ENCODE results near the gene NFS1. TPM values are rescaled to one million over a fixed set of nuclear protein-coding genes. Genes with fewer than 3 reads are reported as not detected.

Gene NFS1
- total RNA-seq, 4 donors from 2014 or later: 39.6 to 48.4 (median 44.0) TPM

- H3K4me3 ChIP-seq (ENCODE audit: low read depth, poor library complexity, severe bottlenecking): no peak overlapping the region
- no peak for DNase-seq (ENCODE audit: low spot score in 2 of 2)
- intact Hi-C loops (cut with DNase I; ENCODE audit: low total_unique reads): no loop called here
- TF ChIP-seq CTCF (IDR thresholded peaks at IDR 0.05): no peak
- no peak for TF ChIP-seq POLR2A (IDR thresholded peaks at IDR 0.05)
These were observed 35.2 kb upstream of the NFS1 start for GRCh38 chr20:35734374-35734773.

- WGBS, 2 donors: 50 to 59% methylated on average over 1 of the region's 1 CpG
- intact Hi-C loops (cut with DNase I; ENCODE audit: low total_unique reads): no loop called here
- no peak overlapping the region for H3K4me3 ChIP-seq (ENCODE audit: low read depth, poor library complexity, severe bottlenecking)
- TF ChIP-seq CTCF (IDR thresholded peaks at IDR 0.05) (no peak), POLR2A (IDR thresholded peaks at IDR 0.05) (no peak)
- no peak for DNase-seq (ENCODE audit: low spot score in 2 of 2)
These were observed 33.5 kb upstream of the NFS1 start for GRCh38 chr20:35732644-35732982.

GRCh38 chr20:35731862-35732643 lies 32.9 kb upstream of the NFS1 start:
- H3K4me3 ChIP-seq (ENCODE audit: low read depth, poor library complexity, severe bottlenecking): no peak overlapping the region
- 92% methylated on average over 24 of the region's 24 CpGs for WGBS, 2 donors
- TF ChIP-seq POLR2A (IDR thresholded peaks at IDR 0.05) (no peak), CTCF (IDR thresholded peaks at IDR 0.05) (no peak)
- intact Hi-C loops (cut with DNase I; ENCODE audit: low total_unique reads): no loop called here
- no peak for DNase-seq (ENCODE audit: low spot score in 2 of 2)

- 65 to 68% methylated on average over 2 of the region's 2 CpGs for WGBS, 2 donors
- H3K4me3 ChIP-seq (ENCODE audit: low read depth, poor library complexity, severe bottlenecking): no peak overlapping the region
- TF ChIP-seq POLR2A (IDR thresholded peaks at IDR 0.05) (no peak), CTCF (IDR thresholded peaks at IDR 0.05) (no peak)
- intact Hi-C loops (cut with DNase I; ENCODE audit: low total_unique reads): no loop called here
- DNase-seq (ENCODE audit: low spot score in 2 of 2): no peak
These were observed 32.3 kb upstream of the NFS1 start for GRCh38 chr20:35731469-35731788.

GRCh38 chr20:35730583-35731468 lies 31.7 kb upstream of the NFS1 start:
- H3K4me3 ChIP-seq (ENCODE audit: low read depth, poor library complexity, severe bottlenecking): no peak overlapping the region
- intact Hi-C loops (cut with DNase I; ENCODE audit: low total_unique reads): no loop called here
- TF ChIP-seq CTCF (IDR thresholded peaks at IDR 0.05) (no peak), POLR2A (IDR thresholded peaks at IDR 0.05) (no peak)
- DNase-seq (ENCODE audit: low spot score in 2 of 2): no peak
- WGBS, 2 donors: 48 to 66% methylated on average over 4 of the region's 4 CpGs
